ENCODE measurements around the gene RFX4. TPM values are rescaled to one million over a fixed set of nuclear protein-coding genes. Genes with fewer than 3 reads are reported as not detected.

Gene RFX4
- total RNA-seq, 1 donor from 2014 or later, result 3.4 TPM

DNA sequence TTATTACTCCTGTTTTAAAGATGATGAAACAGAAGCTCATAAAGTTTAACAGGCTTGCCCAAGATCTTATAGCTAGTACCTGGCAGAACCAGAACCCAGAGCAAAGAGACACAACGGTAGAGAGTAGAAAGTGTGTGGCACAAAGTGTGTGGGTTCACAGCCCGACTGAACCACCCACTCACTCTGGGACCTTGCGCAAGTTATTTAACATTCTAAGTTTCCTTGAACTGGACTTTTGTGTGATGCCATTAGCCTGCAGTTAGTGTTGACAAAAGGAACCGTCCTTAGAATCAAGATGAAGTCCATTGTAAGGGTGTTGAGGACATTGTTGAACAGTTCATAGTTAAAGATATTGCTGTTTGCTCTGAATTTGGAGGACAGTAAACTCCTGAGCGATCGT lies 161.8 kb downstream of the RFX4 start:
- Histone ChIP-seq H3K9ac (no peak overlapping the region), H3F3A (ENCODE audit: low read depth) (peaks cover 40% of the 10 kb centered on the region), H3K36me3 (no peaks in the 10 kb centered on the region), H3K27me3 (no peaks in the 10 kb centered on the region), H4K20me1 (ENCODE audit: low read depth) (no peaks in the 10 kb centered on the region), H3K27ac (no peak overlapping the region), H3K4me1 (peaks cover 63% of the 10 kb centered on the region), H2AFZ (replicated peaks) (no peak overlapping the region), H3K79me2 (ENCODE audit: low read depth) (no peaks in the 10 kb centered on the region), H3K9me3 (ENCODE audit: low read depth) (no peaks in the 10 kb centered on the region), H3K4me2 (peak overlapping the region; percentile 70), H3K4me3 (no peak overlapping the region)
- Mint-ChIP-seq H3K4me3 (no peak overlapping the region), H3K27ac (no peak overlapping the region), H3K36me3 (peaks cover 51% of the 10 kb centered on the region), H3K4me1 (peaks cover 52% of the 10 kb centered on the region), H3K27me3 (ENCODE audit: insufficient read depth, low read depth) (peaks cover 4% of the 10 kb centered on the region), H3K9me3 (no peaks in the 10 kb centered on the region)
- TF ChIP-seq EZH2phosphoT487 (IDR thresholded peaks at IDR 0.05), result no peak
- DNase-seq (ENCODE audit: low spot score), result no peak

DNA sequence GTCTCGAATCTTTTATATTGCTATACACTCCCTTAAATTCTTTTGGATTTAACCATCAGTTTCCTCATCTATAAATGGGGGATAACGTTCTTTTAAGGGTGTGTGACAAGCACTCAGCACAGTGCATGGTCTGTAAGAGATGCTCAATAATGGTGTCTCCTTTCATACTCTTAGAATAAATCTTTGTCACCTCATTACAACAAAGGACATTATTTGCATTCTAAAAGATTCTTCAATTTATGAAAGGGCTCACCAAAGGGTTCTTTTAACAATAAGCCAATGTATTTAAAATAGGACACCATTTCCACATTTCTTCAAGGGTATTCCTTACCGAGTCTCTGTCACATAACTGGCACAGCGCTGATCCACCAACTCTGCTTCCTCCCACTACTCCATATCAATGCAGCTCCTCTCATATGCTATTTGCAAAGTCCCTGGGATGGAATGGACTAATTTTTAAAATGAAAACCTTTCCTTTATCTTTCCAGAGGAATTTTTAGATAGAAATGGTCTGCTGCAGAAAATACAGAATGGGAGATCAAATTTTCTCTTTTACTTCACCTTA lies 162.5 kb downstream of the RFX4 start:
- Histone ChIP-seq H4K20me1 (ENCODE audit: low read depth) (no peaks in the 10 kb centered on the region), H3K27me3 (no peaks in the 10 kb centered on the region), H3K4me1 (peaks cover 58% of the 10 kb centered on the region), H3K4me2 (no peak overlapping the region), H3F3A (ENCODE audit: low read depth) (peaks cover 40% of the 10 kb centered on the region), H3K79me2 (ENCODE audit: low read depth) (no peaks in the 10 kb centered on the region), H2AFZ (replicated peaks) (no peak overlapping the region), H3K27ac (no peak overlapping the region), H3K4me3 (no peak overlapping the region), H3K9me3 (ENCODE audit: low read depth) (no peaks in the 10 kb centered on the region), H3K9ac (no peak overlapping the region), H3K36me3 (no peaks in the 10 kb centered on the region)
- H3K9me3 Mint-ChIP-seq, result peaks cover under 1% of the 10 kb centered on the region
- peaks cover 4% of the 10 kb centered on the region for H3K27me3 Mint-ChIP-seq (ENCODE audit: insufficient read depth, low read depth)
- no peak for TF ChIP-seq EZH2phosphoT487 (IDR thresholded peaks at IDR 0.05)
- TF ChIP-seq, protein P1, sequence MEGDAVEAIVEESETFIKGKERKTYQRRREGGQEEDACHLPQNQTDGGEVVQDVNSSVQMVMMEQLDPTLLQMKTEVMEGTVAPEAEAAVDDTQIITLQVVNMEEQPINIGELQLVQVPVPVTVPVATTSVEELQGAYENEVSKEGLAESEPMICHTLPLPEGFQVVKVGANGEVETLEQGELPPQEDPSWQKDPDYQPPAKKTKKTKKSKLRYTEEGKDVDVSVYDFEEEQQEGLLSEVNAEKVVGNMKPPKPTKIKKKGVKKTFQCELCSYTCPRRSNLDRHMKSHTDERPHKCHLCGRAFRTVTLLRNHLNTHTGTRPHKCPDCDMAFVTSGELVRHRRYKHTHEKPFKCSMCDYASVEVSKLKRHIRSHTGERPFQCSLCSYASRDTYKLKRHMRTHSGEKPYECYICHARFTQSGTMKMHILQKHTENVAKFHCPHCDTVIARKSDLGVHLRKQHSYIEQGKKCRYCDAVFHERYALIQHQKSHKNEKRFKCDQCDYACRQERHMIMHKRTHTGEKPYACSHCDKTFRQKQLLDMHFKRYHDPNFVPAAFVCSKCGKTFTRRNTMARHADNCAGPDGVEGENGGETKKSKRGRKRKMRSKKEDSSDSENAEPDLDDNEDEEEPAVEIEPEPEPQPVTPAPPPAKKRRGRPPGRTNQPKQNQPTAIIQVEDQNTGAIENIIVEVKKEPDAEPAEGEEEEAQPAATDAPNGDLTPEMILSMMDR (IDR thresholded peaks at IDR 0.05), result no peak
- TF ChIP-seq EZH2 (IDR thresholded peaks at IDR 0.05), result no peak
- H3K4me1 Mint-ChIP-seq, result peaks cover 51% of the 10 kb centered on the region
- H3K4me3 Mint-ChIP-seq, result no peak overlapping the region
- no peak for DNase-seq (ENCODE audit: low spot score)
- peaks cover 51% of the 10 kb centered on the region for H3K36me3 Mint-ChIP-seq
- no peak overlapping the region for H3K27ac Mint-ChIP-seq

DNA sequence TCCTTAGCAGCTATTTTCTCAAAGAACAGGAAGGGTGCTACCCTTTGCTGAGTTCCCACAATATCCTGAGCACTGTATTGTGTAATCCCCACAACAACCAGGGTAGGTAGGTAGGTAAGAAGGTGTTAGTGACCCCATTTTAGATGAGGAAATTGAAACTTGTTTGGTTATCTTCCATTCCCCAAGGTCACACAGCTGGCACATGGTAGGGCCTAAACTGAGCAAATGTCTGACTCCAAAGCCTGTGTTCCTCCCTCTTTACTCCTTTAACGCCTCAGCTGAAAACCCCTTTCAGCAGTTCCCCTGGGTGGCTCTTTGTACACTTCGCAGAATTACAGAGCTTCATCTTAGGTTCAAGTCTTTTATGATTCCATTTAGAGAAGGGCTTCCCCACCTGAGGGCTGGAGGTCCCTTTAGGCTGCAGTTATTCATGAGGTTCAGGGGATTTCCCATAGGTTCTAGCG lies 165.2 kb downstream of the RFX4 start:
- H3K9me3 ChIP-seq (ENCODE audit: low read depth), result no peaks in the 10 kb centered on the region
- H3K27ac Mint-ChIP-seq, result peak overlapping the region; percentile 22
- H4K20me1 ChIP-seq (ENCODE audit: low read depth), result no peaks in the 10 kb centered on the region
- H3K4me1 Mint-ChIP-seq, result peaks cover 33% of the 10 kb centered on the region
- peaks cover 28% of the 10 kb centered on the region for H3F3A ChIP-seq (ENCODE audit: low read depth)
- peaks cover 4% of the 10 kb centered on the region for H3K9me3 Mint-ChIP-seq
- no peaks in the 10 kb centered on the region for H3K36me3 ChIP-seq
- H3K27me3 ChIP-seq, result no peaks in the 10 kb centered on the region
- no peaks in the 10 kb centered on the region for H3K79me2 ChIP-seq (ENCODE audit: low read depth)
- no peak overlapping the region for H3K4me3 ChIP-seq
- H3K27ac ChIP-seq, result no peak overlapping the region
- no peak for DNase-seq (ENCODE audit: low spot score)
- H3K9ac ChIP-seq, result no peak overlapping the region
- H3K36me3 Mint-ChIP-seq, result peaks cover 53% of the 10 kb centered on the region
- peaks cover 38% of the 10 kb centered on the region for H3K4me1 ChIP-seq
- H3K4me2 ChIP-seq, result no peak overlapping the region
- TF ChIP-seq, protein P1 (IDR thresholded peaks at IDR 0.05), result no peak
- TF ChIP-seq EZH2phosphoT487 (IDR thresholded peaks at IDR 0.05), result no peak
- no peak for TF ChIP-seq EZH2 (IDR thresholded peaks at IDR 0.05)
- H2AFZ ChIP-seq (replicated peaks), result no peak overlapping the region
- H3K4me3 Mint-ChIP-seq, result no peak overlapping the region
- peaks cover 5% of the 10 kb centered on the region for H3K27me3 Mint-ChIP-seq (ENCODE audit: insufficient read depth, low read depth)

DNA sequence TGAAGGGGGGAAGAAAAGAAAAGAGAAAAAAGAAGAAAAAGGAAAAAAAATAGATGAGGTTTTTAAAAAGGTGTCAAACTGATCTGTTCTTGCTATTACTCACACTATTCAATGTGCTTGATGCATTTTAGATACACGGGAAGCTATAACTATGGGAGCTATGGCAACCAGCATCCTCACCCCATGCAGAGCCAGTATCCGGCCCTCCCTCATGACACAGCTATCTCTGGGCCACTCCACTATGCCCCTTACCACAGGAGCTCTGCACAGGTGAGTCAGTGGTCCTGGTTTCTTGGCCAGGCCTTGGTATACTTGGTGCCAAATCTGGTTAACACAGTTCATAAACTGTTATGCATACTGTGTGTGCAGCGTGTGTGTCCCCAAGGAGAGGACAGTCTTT lies 167.7 kb downstream of the RFX4 start:
- H3K4me2 ChIP-seq, result no peak overlapping the region
- H2AFZ ChIP-seq (replicated peaks), result no peak overlapping the region
- no peak overlapping the region for H3K4me3 Mint-ChIP-seq
- no peaks in the 10 kb centered on the region for H4K20me1 ChIP-seq (ENCODE audit: low read depth)
- H3K9me3 ChIP-seq (ENCODE audit: low read depth), result no peaks in the 10 kb centered on the region
- TF ChIP-seq EZH2 (IDR thresholded peaks at IDR 0.05), result no peak
- TF ChIP-seq, protein P1 (IDR thresholded peaks at IDR 0.05), result no peak
- TF ChIP-seq EZH2phosphoT487 (IDR thresholded peaks at IDR 0.05), result no peak
- peaks cover 6% of the 10 kb centered on the region for H3F3A ChIP-seq (ENCODE audit: low read depth)
- no peak overlapping the region for H3K27ac ChIP-seq
- H3K36me3 ChIP-seq, result no peaks in the 10 kb centered on the region
- no peak for DNase-seq (ENCODE audit: low spot score)
- H3K4me1 Mint-ChIP-seq, result peaks cover 29% of the 10 kb centered on the region
- H3K4me1 ChIP-seq, result peaks cover 18% of the 10 kb centered on the region
- H3K36me3 Mint-ChIP-seq, result peaks cover 67% of the 10 kb centered on the region
- H3K27me3 Mint-ChIP-seq (ENCODE audit: insufficient read depth, low read depth), result peaks cover 13% of the 10 kb centered on the region
- H3K79me2 ChIP-seq (ENCODE audit: low read depth), result no peaks in the 10 kb centered on the region
- H3K4me3 ChIP-seq, result no peak overlapping the region
- no peak overlapping the region for H3K27ac Mint-ChIP-seq
- H3K9me3 Mint-ChIP-seq, result peaks cover 4% of the 10 kb centered on the region
- H3K27me3 ChIP-seq, result no peaks in the 10 kb centered on the region
- H3K9ac ChIP-seq, result no peak overlapping the region

Data from neural progenitor cell (in vitro differentiated cells).